SJCRH30 (cell line): ENCODE measurements around the gene ALOX12B. TPM values are rescaled to one million over a fixed set of nuclear protein-coding genes. Genes with fewer than 3 reads are reported as not detected.
"Not testable (repeated sequence)": the region's sequence is repeated elsewhere in the genome, so short reads cannot be mapped to it uniquely, and the experiment has no call there.

Experiments used
- DNase-seq, 2 experiments: peaks; one replicate each; pipeline ENCODE4 v3.0.0-alpha.2; 2015 to 2020
- H3K27ac ChIP-seq: fragments of 250-450 bp; sonication (Bioruptor Pico); 2 replicates; pipeline ENCODE4 v1.5.1; 2020; ENCODE audit warnings: mild to moderate bottlenecking, moderate library complexity
- H3K27me3 ChIP-seq: fragments of 250-450 bp; sonication (Bioruptor Pico); 2 replicates; pipeline ENCODE4 v1.5.1; 2020; ENCODE audit warnings: mild to moderate bottlenecking, moderate library complexity
- H3K36me3 ChIP-seq: fragments of 250-450 bp; sonication (Bioruptor Pico); 2 replicates; pipeline ENCODE4 v1.5.1; 2020; ENCODE audit warnings: mild to moderate bottlenecking, moderate library complexity
- H3K4me1 ChIP-seq: fragments of 250-450 bp; sonication (Bioruptor Pico); 2 replicates; pipeline ENCODE4 v1.5.1; 2020; ENCODE audit warnings: mild to moderate bottlenecking, moderate library complexity
- H3K4me3 ChIP-seq: fragments of 250-450 bp; sonication (Bioruptor Pico); 2 replicates; pipeline ENCODE4 v1.5.1; 2020; ENCODE audit warnings: mild to moderate bottlenecking, moderate library complexity
- H3K9me3 ChIP-seq: fragments of 250-450 bp; sonication (Bioruptor Pico); replicated peaks from 2 replicates; pipeline ENCODE4 v1.5.1; 2020; ENCODE audit warnings: mild to moderate bottlenecking, moderate library complexity
- total RNA-seq: library from RNA; depleted of rRNA; stranded (reverse); fragments of >200 nt; shearing (Covaris generic); gene quantifications from 2 replicates; pipeline ENCODE4 v1.2.3, GENCODE V29; 2014

ALOX12B gene
- total RNA-seq, 1 experiment from 2014 or later, result not detected

DNA sequence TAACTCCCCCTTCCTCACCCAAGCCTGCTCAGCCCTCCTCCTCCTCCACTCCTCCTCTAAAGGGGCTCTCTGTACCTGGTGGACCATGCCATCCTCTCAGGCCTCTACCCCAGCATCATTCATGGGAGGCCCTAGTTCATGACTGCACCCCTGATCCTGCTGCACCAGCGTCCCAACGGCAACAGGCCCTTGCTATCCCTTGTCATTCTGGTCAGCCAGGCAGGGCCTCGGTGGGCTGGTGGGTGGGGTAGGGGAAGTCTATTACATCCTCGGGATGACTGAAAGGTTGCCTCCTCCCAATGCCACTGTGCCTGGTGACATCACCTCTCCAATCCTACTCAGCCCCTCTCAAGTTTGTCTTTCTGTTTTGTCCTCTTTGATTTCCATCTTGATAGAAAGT is 19.7 kb downstream of the ALOX12B start:
- Histone ChIP-seq H3K4me3 (no peak overlapping the region), H3K27ac (no peak overlapping the region), H3K36me3 (no peaks in the 10 kb centered on the region), H3K4me1 (no peaks in the 10 kb centered on the region), H3K27me3 (no peaks in the 10 kb centered on the region), H3K9me3 (no peaks in the 10 kb centered on the region)
- DNase-seq, result no peak

DNA sequence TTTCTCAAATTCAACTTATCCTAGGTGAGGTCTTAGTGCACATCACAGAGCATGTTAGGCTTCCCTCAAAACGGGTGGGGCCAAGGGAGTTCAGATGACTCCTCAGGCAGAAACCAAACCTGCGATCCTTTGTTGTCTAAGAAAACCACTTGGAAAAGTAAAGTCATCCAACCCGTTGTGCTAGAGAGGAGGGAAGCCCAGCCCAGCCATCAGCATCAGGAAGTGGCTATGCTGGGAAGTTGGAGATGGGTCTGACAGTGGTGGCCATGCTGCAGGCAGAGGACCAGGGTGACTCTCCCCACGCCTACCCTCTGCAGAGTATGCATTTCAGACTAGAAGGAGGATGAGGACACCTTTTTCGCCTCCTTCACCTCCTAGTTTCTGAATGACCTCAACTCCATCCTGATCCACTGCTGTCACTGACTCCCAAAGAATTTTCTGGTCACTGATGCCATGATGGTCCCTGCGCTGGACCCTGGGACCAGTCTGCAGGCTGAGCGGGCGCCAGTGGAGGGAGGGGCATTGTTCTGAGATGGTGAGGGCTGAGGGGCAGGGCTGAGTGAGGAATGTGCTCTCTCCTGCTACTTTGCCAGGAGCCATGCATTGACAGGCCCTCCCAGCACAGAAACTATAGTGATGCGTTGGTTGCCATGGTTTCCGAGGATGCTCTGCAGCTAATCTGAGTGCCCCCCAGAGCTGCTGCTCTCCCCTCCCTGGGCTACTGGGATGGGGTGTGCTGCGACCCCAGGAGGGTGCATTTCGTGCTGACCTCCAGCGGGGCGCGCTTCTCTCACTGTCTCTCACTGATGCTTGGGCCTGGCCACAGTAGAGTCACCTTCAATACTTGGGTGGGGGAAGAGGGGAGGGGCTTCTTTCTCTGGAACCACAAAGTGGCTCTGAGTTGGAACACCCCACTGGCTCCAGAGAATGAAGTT is 20.4 kb downstream of the ALOX12B start:
- H3K4me1 ChIP-seq, result no peaks in the 10 kb centered on the region
- no peaks in the 10 kb centered on the region for H3K36me3 ChIP-seq
- no peaks in the 10 kb centered on the region for H3K27me3 ChIP-seq
- DNase-seq, result no peak
- no peak overlapping the region for H3K27ac ChIP-seq
- no peaks in the 10 kb centered on the region for H3K9me3 ChIP-seq
- no peak overlapping the region for H3K4me3 ChIP-seq

DNA sequence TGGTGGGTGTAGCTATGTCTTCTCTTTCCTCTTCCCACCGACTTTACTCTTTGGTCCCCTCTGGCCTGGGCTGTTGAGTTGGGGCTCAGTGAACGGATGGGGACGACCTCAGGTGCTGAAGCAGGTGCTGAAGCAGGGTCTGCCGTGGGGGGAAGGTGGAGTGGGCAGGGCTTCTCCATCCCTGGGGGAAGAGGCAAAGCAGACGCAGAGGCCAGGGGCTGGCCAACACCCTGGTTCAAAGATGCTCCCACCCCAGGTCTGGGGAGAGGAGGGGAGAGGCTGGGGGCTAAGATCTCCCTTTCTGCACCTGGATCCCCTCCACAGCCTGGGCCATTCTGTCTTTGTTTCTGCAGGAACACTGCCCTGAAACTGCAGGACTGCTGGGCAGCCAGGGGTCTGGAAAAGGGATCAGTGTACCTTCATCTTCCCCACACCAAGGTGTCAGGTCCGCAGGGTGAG is 22.9 kb downstream of the ALOX12B start:
- H3K36me3 ChIP-seq, result no peaks in the 10 kb centered on the region
- H3K9me3 ChIP-seq, result no peaks in the 10 kb centered on the region
- H3K27ac ChIP-seq, result no peak overlapping the region
- H3K4me1 ChIP-seq, result no peaks in the 10 kb centered on the region
- 0 out of 2 replicates have a peak, but pooled peaks cover 5% of the 10 kb centered on the region for H3K27me3 ChIP-seq
- no peak overlapping the region for H3K4me3 ChIP-seq
- DNase-seq, result no peak

DNA sequence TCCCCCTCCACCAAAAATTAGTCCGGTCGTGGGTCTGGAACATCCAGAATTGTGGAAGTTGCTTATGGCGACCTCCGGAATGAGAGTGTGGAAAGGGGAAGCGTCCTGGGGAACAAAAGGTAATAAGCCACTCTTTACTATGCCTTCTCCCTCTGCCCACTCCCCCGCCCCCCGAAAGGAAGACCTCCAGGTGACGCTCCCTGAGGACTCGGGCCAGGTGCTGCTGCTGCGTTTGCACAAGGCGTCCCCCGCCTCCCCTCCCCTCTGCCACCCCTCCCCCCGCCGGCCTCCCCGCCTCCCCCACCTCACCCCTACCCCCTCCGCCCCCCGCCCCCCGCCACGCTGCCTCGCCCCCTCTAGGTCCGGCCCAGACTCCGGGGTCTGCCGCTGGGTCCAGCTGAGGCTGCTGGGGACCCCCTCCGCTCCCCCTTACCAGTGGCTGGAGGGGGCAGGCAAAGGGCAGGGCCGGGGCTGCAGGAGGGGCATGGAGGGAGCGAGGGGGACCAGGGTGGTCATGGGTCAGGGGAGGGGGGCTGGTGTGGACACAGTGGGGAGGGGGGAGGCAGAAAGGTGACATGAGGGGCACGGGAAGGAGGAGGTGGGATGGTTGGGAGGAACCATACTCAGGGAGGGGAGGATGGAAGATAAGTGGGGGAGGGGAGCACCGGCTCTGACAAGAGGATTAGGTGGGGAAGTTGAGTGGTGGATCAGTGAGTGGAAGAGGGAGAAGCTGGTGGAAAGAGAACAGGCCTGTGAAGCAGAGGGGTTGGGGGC is 23.6 kb downstream of the ALOX12B start:
- DNase-seq, result no peak
- no peaks in the 10 kb centered on the region for H3K4me1 ChIP-seq
- no peaks in the 10 kb centered on the region for H3K36me3 ChIP-seq
- H3K4me3 ChIP-seq, result no peak overlapping the region
- no peak overlapping the region for H3K27ac ChIP-seq
- no peaks in the 10 kb centered on the region for H3K9me3 ChIP-seq
- 0 out of 2 replicates have a peak, but pooled peaks cover 5% of the 10 kb centered on the region for H3K27me3 ChIP-seq

DNA sequence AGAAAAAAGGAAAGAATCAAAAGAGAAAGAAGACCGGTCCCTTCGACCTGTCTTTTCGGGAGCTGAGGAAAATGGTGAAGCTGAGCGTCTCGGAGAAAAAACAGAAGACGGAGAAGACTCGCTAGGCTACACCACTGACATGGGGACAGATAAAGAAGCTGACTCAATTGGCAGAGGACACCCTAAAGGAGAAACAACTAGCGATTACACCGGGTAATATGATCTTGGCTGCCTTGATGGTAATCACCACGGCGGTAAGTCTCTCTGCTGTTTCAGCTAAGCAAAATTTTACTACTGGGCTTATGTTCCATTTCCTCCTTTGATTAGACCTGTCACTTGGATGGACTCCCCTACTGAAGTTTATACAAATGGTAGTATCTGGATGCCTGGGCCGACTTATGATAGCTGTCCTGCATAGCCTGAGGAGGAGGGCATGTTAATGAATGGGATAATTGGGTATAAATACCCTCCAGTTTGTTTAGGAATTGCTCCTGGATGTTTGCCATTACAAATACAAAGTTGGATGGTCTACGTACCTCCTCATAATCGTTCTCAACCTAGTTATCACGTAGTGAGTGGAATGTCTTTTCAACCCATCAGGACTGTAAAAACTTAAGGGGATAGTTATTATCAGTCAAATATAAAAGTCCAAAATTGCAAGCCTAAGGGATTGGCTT is 24.6 kb downstream of the ALOX12B start:
- no peaks in the 10 kb centered on the region for H3K9me3 ChIP-seq
- DNase-seq, result no peak
- H3K27me3 ChIP-seq, result peaks cover 8% of the 10 kb centered on the region; the same call in 1 of the 2 replicates
- H3K4me1 ChIP-seq, result no peaks in the 10 kb centered on the region
- H3K4me3 ChIP-seq, result no peak overlapping the region
- H3K36me3 ChIP-seq, result no peaks in the 10 kb centered on the region
- H3K27ac ChIP-seq, result no peak overlapping the region

DNA sequence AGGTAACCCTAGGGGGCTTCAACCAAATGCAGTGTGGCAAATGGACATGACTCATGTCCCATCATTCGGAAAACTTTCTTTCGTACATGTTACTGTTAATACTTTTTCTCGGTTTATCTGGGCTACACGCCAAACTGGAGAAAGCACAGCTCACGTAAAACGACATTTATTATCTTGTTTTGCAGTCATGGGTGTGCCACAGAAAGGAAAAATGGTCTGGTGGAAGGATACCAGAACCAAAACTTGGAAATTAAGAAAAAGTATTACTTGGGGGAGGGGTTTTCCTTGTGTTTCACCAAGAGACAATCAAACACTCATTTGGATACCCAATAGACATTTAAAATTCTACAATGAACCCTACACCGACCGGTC is 25.1 kb downstream of the ALOX12B start:
- Histone ChIP-seq H3K27ac (no peak overlapping the region), H3K36me3 (no peaks in the 10 kb centered on the region), H3K9me3 (no peaks in the 10 kb centered on the region), H3K4me3 (no peak overlapping the region), H3K4me1 (0 out of 2 replicates have a peak, but pooled peaks cover under 1% of the 10 kb centered on the region), H3K27me3 (peaks cover 9% of the 10 kb centered on the region; the same call in 1 of the 2 replicates)
- DNase-seq, result no peak

DNA sequence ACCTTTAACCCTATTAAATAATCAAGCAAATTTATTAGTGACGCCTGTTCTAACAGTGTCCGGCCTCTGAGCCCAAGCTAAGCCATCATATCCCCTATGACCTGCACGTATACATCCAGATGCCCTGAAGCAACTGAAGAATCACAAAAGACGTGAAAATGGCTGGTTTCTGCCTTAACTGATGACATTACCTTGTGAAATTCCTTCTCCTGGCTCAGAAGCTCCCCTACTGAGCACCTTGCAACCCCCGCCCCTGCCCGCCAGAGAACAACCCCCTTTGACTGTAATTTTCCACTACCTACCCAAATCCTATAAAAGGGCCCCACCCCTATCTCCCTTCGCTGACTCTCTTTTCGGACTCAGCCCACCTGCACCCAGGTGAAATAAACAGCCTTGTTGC is 25.7 kb downstream of the ALOX12B start:
- not testable (repeated sequence) for DNase-seq, H3K36me3 ChIP-seq, H3K4me3 ChIP-seq

DNA sequence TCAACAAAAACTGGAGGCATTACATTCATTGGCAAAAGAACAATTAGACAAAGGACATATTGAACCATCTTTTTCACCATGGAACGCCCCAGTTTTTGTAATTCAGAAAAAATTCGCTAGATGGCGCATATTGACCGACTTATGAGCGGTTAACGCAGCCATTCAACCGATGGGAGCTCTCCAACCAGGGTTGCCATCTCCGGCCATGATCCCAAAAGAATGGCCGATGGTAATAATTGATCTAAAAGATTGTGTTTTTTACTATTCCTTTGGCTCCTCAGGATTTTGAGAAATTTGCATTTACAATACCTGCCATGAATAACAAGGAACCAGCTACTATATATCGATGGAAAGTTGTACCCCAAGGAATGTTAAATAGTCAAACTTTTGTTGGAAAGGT is 27.2 kb downstream of the ALOX12B start:
- H3K27ac ChIP-seq, result no peak overlapping the region
- peaks cover 9% of the 10 kb centered on the region; the same call in 1 of the 2 replicates for H3K27me3 ChIP-seq
- H3K9me3 ChIP-seq, result no peaks in the 10 kb centered on the region
- no peak overlapping the region for H3K4me3 ChIP-seq
- H3K4me1 ChIP-seq, result 0 out of 2 replicates have a peak, but pooled peaks cover 9% of the 10 kb centered on the region
- H3K36me3 ChIP-seq, result no peaks in the 10 kb centered on the region
- DNase-seq, result peak; percentile 33 to 77

More for the DNA sequence above, 25.7 kb downstream of the ALOX12B start:
- H3K27ac ChIP-seq, H3K27me3 ChIP-seq, H3K4me1 ChIP-seq, H3K9me3 ChIP-seq: not testable (repeated sequence)

DNA sequence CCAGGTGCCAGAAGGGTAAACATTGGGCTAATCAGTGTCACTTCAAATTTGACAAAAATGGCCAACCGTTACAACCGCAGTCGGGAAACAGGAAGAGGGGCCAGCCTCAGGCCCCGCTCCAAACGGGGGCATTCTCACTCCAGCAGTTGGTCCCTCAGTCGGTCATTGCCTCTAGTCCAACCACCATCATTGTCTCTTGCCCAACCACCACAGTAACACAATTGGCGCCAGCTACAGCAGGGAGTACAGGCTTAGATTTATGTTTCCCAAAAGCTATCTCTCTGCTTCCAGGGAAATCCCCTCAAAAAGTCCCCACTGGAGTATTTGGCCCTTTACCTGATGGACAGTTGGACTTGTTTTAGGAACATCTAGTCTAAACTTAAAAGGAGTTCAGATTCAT is 28.4 kb downstream of the ALOX12B start:
- Histone ChIP-seq H3K9me3 (no peaks in the 10 kb centered on the region), H3K4me3 (no peak overlapping the region), H3K36me3 (no peaks in the 10 kb centered on the region), H3K27me3 (peaks cover 9% of the 10 kb centered on the region; the same call in 1 of the 2 replicates), H3K4me1 (0 out of 2 replicates have a peak, but pooled peaks cover 9% of the 10 kb centered on the region), H3K27ac (no peak overlapping the region)
- no peak for DNase-seq

DNA sequence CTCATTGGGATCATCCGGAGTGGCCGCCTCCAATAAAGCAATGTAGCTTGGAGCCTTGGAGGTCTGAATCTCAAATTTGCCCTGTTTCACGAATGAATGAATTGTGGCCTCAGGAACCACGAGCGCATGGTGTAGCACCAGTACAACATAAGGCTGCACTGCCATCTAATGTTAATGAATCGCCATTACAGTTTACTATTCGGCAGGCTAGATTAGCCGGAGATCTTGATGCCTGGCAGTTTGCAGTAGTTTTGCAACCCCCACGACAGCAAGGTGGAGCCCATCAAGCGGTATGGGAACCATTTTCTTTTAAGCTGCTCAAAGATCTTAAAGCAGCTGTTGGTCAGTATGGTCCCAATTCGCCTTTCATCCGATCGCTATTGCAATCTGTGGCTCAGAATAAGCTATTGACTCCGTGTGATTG is 29.8 kb downstream of the ALOX12B start:
- no peaks in the 10 kb centered on the region for H3K9me3 ChIP-seq
- H3K27me3 ChIP-seq, result peaks cover 9% of the 10 kb centered on the region; the same call in 1 of the 2 replicates
- peak; percentile 42 to 76 for DNase-seq
- no peak overlapping the region for H3K27ac ChIP-seq
- no peak overlapping the region for H3K4me3 ChIP-seq
- H3K4me1 ChIP-seq, result 0 out of 2 replicates have a peak, but pooled peaks cover 9% of the 10 kb centered on the region
- no peaks in the 10 kb centered on the region for H3K36me3 ChIP-seq

DNA sequence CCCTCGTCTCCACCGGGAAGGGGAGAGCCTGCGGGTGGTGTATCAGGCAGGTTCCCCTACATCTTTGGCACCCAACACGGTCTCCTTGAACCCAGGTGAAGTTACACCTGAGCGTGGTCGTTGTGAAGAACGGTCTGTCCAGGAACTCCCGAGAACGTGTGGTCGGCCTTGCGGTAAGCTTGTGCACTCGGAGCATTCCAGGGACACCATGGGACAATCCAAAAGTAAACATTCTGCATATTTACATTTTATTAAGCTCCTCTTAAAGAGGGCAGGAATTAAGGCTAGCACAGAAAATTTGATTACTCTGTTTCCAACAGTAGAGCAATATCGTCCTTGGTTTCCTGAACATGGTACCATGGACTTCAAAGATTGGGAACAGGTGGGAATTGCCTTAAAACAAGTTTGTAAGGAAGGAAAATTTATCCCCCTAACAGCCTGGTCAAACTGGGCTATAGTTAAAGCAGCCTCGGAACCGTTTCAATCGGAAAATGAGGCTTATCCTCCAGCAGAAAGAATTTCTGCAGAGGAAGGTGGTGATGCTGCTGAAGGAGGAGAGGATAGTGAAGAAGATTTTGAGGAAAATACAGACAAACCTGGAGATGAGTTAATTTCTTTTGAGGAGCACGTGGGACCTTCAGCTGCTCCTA is 30.4 kb downstream of the ALOX12B start:
- Histone ChIP-seq H3K4me1 (0 out of 2 replicates have a peak, but pooled peaks cover 9% of the 10 kb centered on the region), H3K27me3 (peaks cover 9% of the 10 kb centered on the region; the same call in 1 of the 2 replicates), H3K36me3 (no peaks in the 10 kb centered on the region), H3K4me3 (no peak overlapping the region), H3K27ac (no peak overlapping the region), H3K9me3 (no peaks in the 10 kb centered on the region)
- no peak for DNase-seq

DNA sequence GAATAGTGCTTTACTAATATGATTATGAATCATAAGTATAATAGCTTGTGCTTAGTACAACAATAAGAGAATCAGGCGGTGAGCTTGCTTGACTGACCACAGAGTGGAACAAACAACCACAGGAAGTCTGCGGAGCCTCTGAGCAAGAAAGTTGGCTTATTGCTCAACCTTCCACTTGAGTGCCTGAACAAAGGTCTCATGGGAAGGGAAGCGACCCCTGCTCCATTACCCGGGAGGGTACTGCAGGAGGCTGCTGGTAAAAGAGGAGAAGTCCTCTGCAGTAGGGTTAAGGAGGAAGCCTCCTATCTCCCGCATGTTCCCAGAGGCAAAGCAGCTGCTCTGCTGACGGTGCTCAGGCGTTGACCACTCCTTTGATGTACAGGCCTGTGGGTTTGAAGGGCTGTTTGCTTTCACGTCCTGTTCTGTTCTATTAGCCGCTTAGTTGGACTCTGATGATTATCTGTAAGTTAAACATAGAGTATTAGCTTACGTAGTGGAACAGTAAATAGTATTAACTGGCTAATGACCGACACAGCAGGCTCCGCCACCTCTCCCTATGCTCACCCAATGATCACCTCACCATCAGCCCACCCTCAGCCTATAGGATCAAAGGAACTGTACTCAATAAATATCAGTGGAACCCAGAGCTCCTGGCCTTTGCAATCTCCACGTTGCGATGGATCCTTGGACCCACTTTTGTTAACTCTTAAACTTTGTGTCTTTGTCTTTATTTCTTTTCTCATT is 31.1 kb downstream of the ALOX12B start:
- Histone ChIP-seq H3K4me1 (0 out of 2 replicates have a peak, but pooled peaks cover 9% of the 10 kb centered on the region), H3K27me3 (peaks cover 9% of the 10 kb centered on the region; the same call in 1 of the 2 replicates), H3K36me3 (no peaks in the 10 kb centered on the region), H3K27ac (no peak overlapping the region), H3K4me3 (no peak overlapping the region), H3K9me3 (no peaks in the 10 kb centered on the region)
- DNase-seq, result no peak

DNA sequence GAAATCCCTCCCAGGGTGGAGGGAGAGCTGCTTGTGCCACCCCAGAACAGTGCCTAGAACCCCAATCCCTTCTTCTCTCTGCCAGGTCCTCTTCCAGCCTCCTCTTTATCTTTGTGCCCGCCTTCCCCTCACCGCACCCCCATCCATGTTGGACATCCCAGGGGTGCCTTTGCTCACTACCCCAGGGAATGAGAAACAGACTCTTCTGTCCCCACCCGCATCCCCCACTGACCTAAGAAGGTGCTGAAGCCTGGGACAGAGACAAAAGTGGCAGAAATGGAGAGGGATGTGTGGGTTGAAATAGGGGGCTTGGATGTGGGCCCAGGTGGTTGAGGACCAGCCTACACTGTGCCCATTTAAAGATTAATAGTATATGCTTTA is 31.7 kb downstream of the ALOX12B start:
- Histone ChIP-seq H3K36me3 (no peaks in the 10 kb centered on the region), H3K27me3 (peaks cover 4% of the 10 kb centered on the region; the same call in 1 of the 2 replicates), H3K9me3 (no peaks in the 10 kb centered on the region), H3K27ac (no peak overlapping the region), H3K4me3 (no peak overlapping the region), H3K4me1 (0 out of 2 replicates have a peak, but pooled peaks cover 9% of the 10 kb centered on the region)
- no peak for DNase-seq
